ENCODE data around the gene CNTNAP4. TPM values are rescaled to one million over a fixed set of nuclear protein-coding genes. Genes with fewer than 3 reads are reported as not detected.

Gene CNTNAP4
- total and polyA plus RNA-seq, 2 of the 8 experiments (the other 6 are each of a cell fraction or from before 2014, with no cell fraction given): not detected

DNA sequence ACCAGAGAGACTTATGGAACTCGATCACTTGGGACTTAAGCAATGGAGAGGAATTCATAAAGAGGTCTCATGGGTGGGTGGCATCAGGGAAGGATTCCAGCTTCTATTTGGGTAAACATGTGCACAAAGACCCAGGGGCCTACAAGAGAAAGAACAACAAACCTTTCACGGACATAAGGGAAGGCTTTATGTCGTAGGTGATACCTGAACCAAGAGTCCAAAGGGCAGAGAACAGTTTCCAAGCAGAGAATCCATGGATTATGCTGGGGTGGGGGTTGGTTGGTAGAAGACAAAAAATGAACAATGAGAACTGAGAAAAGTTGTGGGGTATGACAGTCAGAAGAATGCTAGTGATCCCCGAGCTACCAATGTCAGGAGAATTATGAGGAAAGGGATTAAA, 119.8 kb downstream of the CNTNAP4 start:
- no peaks in the 10 kb centered on the region for H3K79me2 ChIP-seq (ENCODE audit: control insufficient read depth in 1 of 2, insufficient read depth in 2 of 2, low read length in 2 of 2)
- no peak overlapping the region for H2BK20ac ChIP-seq (ENCODE audit: low read length)
- H3K79me1 ChIP-seq (ENCODE audit: low read depth, low read length): no peaks in the 10 kb centered on the region
- no peak overlapping the region for H4K8ac ChIP-seq (ENCODE audit: extremely low read depth, insufficient read depth, low read length)
- H3K36me3 ChIP-seq (ENCODE audit: control insufficient read depth in 2 of 4, insufficient read depth in 4 of 4, low read length in 3 of 4): no peaks in the 10 kb centered on the region
- no peak overlapping the region for H2BK15ac ChIP-seq (ENCODE audit: low read length)
- no peak overlapping the region for H2AFZ ChIP-seq (ENCODE audit: low read length)
- ChIA-PET CTCF (ENCODE audit: partially characterized antibody) (interaction anchor here (1.3 kb wide), 1 partner anchor 11 kb away, joined by 5 read pairs; no protein-coding TSS in a partner anchor), POLR2A (ENCODE audit: partially characterized antibody) (no interaction called here)
- WGBS, 2 experiments (ENCODE audit: extremely low coverage in 1 of 2, insufficient coverage in 1 of 2, insufficient read length in 1 of 2, insufficient replicate concordance in 2 of 2, low coverage in 1 of 2, low lambda C conversion rate in 2 of 2, missing lambda C conversion rate in 1 of 2): 84% methylated on average over 4 of the region's 4 CpGs; no CpG with 5 or more reads in 1 of the 2 experiments
- H3K14ac ChIP-seq (ENCODE audit: insufficient read length): no peak overlapping the region
- DNase-seq (ENCODE audit: low read depth in 1 of 2, low spot score in 2 of 2) (no peak), FAIRE-seq (no peak)
- H3K4me2 ChIP-seq (ENCODE audit: insufficient read depth in 1 of 2, low read depth in 2 of 2, low read length in 2 of 2): no peak overlapping the region
- TF ChIP-seq, protein P1, sequence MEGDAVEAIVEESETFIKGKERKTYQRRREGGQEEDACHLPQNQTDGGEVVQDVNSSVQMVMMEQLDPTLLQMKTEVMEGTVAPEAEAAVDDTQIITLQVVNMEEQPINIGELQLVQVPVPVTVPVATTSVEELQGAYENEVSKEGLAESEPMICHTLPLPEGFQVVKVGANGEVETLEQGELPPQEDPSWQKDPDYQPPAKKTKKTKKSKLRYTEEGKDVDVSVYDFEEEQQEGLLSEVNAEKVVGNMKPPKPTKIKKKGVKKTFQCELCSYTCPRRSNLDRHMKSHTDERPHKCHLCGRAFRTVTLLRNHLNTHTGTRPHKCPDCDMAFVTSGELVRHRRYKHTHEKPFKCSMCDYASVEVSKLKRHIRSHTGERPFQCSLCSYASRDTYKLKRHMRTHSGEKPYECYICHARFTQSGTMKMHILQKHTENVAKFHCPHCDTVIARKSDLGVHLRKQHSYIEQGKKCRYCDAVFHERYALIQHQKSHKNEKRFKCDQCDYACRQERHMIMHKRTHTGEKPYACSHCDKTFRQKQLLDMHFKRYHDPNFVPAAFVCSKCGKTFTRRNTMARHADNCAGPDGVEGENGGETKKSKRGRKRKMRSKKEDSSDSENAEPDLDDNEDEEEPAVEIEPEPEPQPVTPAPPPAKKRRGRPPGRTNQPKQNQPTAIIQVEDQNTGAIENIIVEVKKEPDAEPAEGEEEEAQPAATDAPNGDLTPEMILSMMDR (IDR thresholded peaks at IDR 0.05; ENCODE audit: control extremely low read depth in 1 of 3, insufficient read depth in 1 of 3, low read depth in 1 of 3, low read length in 3 of 3): no peak
- no peak for TF ChIP-seq ZNF274 (IDR thresholded peaks at IDR 0.05; ENCODE audit: borderline replicate concordance, extremely low read depth, low read length)
- TF ChIP-seq, protein P2, sequence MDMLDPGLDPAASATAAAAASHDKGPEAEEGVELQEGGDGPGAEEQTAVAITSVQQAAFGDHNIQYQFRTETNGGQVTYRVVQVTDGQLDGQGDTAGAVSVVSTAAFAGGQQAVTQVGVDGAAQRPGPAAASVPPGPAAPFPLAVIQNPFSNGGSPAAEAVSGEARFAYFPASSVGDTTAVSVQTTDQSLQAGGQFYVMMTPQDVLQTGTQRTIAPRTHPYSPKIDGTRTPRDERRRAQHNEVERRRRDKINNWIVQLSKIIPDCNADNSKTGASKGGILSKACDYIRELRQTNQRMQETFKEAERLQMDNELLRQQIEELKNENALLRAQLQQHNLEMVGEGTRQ (IDR thresholded peaks at IDR 0.05; ENCODE audit: low read length): no peak
- no peak for TF ChIP-seq POU5F1 (IDR thresholded peaks at IDR 0.05; ENCODE audit: low read depth, low read length)
- no peak overlapping the region for H3K4me3 ChIP-seq (ENCODE audit: extremely low read depth in 1 of 4, insufficient read depth in 2 of 4, low read depth in 3 of 4, low read length in 4 of 4)
- H3K9ac ChIP-seq (replicated peaks in 1 of 4; ENCODE audit: extremely low read depth in 1 of 4, low read depth in 3 of 4, low read length in 3 of 4): no peak overlapping the region
- no peak overlapping the region for H2BK12ac ChIP-seq (ENCODE audit: low read depth, low read length)
- no peak overlapping the region for H2BK120ac ChIP-seq (replicated peaks; ENCODE audit: low read depth, low read length)
- H3K56ac ChIP-seq (replicated peaks; ENCODE audit: insufficient read length, low read depth, low read length): no peak overlapping the region
- no peak overlapping the region for H4K5ac ChIP-seq (ENCODE audit: insufficient read length, low read depth, low read length)
- no peak overlapping the region for H3K18ac ChIP-seq (ENCODE audit: extremely low read depth, low read length)
- H3K4me1 ChIP-seq (replicated peaks in 1 of 4; ENCODE audit: control insufficient read depth in 3 of 4, insufficient read depth in 4 of 4, low read length in 3 of 4): no peaks in the 10 kb centered on the region
- H2BK5ac ChIP-seq (ENCODE audit: low read depth, low read length): no peak overlapping the region
- H2AK5ac ChIP-seq (ENCODE audit: low read depth, low read length): no peak overlapping the region
- H3K4ac ChIP-seq (replicated peaks; ENCODE audit: insufficient read length, low read depth, low read length): no peak overlapping the region
- H4K91ac ChIP-seq (replicated peaks; ENCODE audit: insufficient read length, low read length): no peak overlapping the region
- H3K23ac ChIP-seq (ENCODE audit: insufficient read length): no peak overlapping the region
- H3K23me2 ChIP-seq (ENCODE audit: low read depth, low read length): no peaks in the 10 kb centered on the region
- H3K27me3 ChIP-seq (replicated peaks in 1 of 4; ENCODE audit: control insufficient read depth in 3 of 4, extremely low read depth in 1 of 4, insufficient read depth in 3 of 4, low read length in 3 of 4): no peaks in the 10 kb centered on the region
- H4K20me1 ChIP-seq (replicated peaks in 1 of 2; ENCODE audit: control insufficient read depth in 1 of 2, insufficient read depth in 2 of 2, low read length in 2 of 2): no peaks in the 10 kb centered on the region
- H3K9me3 ChIP-seq (ENCODE audit: insufficient read depth in 2 of 2, low read depth in 1 of 2, low read length in 1 of 2): no peaks in the 10 kb centered on the region
- H3K27ac ChIP-seq (ENCODE audit: low read depth, low read length): no peak overlapping the region
